HUES48 (cell line): ENCODE measurements around the gene RASSF5.

Source experiments
- H3K27ac ChIP-seq: one replicate; pipeline ENCODE4 v1.7.0; 2013; ENCODE audit warnings: low read depth, low read length, inconsistent platforms
- H3K27me3 ChIP-seq: 2 replicates; pipeline ENCODE4 v1.6.1; 2013; ENCODE audit warnings: mild to moderate bottlenecking, low read length; ENCODE audit not compliant: control insufficient read depth, insufficient read depth
- H3K36me3 ChIP-seq: 2 replicates; pipeline ENCODE4 v1.6.1; 2013; ENCODE audit warnings: low read length; ENCODE audit not compliant: control insufficient read depth, insufficient read depth
- H3K4me1 ChIP-seq: 2 replicates; pipeline ENCODE4 v1.6.1; 2013; ENCODE audit warnings: mild to moderate bottlenecking, low read length; ENCODE audit not compliant: control insufficient read depth, insufficient read depth
- H3K4me3 ChIP-seq: 2 replicates; pipeline ENCODE4 v1.5.1; 2013; ENCODE audit warnings: mild to moderate bottlenecking, low read depth, low read length
- H3K9ac ChIP-seq: 2 replicates; pipeline ENCODE4 v1.6.1; 2013; ENCODE audit warnings: mild to moderate bottlenecking, low read depth, low read length, moderate library complexity
- H3K9me3 ChIP-seq: 2 replicates; pipeline ENCODE4 v1.6.1; 2013; ENCODE audit warnings: low read length; ENCODE audit not compliant: control insufficient read depth, insufficient read depth

RASSF5 gene

DNA sequence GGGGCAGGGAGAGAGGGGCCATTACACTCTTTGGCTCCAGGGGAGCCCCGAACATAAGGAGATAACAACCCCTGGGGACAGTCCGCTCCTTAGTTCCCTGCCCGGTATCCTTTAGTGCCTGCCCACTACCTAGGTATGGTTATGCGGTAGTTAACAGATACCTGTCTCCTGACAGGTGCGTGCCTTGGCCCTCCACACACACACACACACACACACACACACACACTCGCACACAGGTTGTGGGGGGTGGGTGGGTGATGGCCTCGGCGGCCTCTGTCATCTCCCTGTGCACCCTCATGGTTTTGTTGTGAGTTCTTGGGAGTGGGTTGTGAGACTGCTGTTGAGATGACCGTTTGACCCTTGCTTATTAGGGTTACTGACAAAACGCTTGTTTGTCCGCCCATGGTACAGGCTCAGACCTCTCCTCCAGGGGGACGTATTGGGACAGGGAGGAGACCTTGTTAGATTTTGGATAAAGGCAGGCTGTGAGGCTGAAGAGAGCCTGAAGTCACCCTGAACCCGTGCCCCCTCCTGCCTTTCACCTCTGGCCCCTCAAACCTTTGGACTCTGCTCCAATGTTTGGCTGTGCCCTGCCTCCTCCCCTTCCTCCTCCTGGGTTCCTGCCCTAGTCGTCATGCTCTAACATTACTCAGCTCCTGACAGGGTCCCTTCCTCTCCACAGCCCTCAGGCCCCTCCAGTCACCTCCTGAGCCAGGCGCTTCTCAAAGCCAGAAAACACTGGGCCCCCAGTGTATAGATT is 979 bp downstream of the RASSF5 start:
- Histone ChIP-seq H3K4me1 (peaks cover 10% of the 10 kb centered on the region; the same call in 1 of the 2 replicates), H3K27ac (no peak overlapping the region), H3K36me3 (no peaks in the 10 kb centered on the region), H3K9me3 (no peaks in the 10 kb centered on the region), H3K4me3 (peak overlapping the region; percentile 66), H3K9ac (no peak overlapping the region), H3K27me3 (peaks cover 74% of the 10 kb centered on the region)

DNA sequence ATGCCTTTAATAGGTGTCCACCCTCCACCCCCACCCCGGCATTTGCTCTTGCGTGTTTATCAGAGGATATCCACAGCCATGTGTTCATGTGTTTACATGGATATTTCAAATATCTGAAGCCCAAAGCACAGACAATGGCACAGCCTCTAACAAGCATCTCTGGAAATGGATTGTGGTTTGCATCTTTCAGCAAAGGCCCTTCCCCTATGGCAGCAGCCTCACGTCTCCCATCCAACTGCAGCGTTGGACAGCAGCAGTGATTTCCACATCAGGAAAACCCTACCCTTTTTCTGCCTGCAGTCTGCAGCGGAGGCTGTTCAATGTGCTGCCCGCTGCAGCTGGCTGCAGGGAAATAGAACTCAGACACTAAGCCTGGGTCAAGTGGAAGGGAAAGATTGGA is 1.6 kb downstream of the RASSF5 start:
- H3K27me3 ChIP-seq: peaks cover 73% of the 10 kb centered on the region
- peaks cover 10% of the 10 kb centered on the region; the same call in 1 of the 2 replicates for H3K4me1 ChIP-seq
- H3K27ac ChIP-seq: no peak overlapping the region
- no peaks in the 10 kb centered on the region for H3K36me3 ChIP-seq
- H3K4me3 ChIP-seq: no peak overlapping the region
- no peak overlapping the region for H3K9ac ChIP-seq
- H3K9me3 ChIP-seq: no peaks in the 10 kb centered on the region

DNA sequence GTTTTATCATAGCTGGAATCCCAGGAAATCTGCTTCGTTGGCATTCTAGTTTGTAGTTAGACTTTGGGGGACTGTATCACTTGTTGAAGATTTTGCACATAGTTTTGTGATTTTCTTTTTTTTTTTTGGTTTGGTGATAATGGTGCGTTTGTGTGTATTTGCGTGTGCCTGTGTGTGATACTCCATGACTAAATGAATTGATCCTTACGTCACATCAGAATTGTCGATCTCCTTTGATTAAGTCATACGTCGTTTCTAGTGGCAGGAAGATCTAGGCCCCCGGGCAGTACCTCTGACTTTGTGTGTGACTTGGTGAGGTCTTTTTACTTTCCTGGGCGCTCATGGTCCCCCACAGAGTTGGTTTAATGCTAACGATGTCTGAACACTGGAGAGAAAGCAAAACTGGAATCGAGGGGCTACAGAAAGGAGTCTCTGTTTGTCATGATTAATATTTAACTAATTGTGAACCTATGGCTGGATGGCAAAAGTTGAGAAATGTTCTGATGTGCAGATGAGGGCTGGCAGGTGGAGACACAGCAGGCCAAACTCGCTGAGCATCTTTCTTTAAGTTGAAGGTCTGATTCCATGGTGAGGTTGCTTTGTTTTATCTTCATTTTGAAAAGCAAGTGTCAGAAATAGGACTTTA is 2.4 kb downstream of the RASSF5 start:
- no peak overlapping the region for H3K4me3 ChIP-seq
- no peaks in the 10 kb centered on the region for H3K9me3 ChIP-seq
- H3K36me3 ChIP-seq: no peaks in the 10 kb centered on the region
- no peak overlapping the region for H3K9ac ChIP-seq
- H3K27me3 ChIP-seq: peaks cover 68% of the 10 kb centered on the region
- H3K27ac ChIP-seq: no peak overlapping the region
- H3K4me1 ChIP-seq: peaks cover 10% of the 10 kb centered on the region; the same call in 1 of the 2 replicates

DNA sequence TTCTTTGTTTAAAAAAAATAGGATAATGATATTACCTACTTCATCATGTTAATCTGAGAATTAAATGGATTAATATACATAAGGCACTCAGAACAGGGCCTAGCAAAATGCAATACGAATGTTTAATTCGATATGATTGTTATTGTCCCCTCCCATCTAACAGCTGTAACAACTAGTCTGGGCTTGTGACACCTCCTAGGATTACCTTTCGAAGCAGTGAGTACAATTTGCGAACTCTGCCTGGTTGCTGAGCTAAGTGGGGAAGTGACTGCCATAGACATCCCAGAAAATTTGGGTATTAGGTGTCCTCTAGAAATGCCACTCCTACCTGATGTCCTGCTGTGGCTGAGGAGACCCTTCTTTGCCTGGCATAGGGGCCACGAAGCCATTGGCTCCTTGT is 3.0 kb downstream of the RASSF5 start:
- Histone ChIP-seq H3K27me3 (peaks cover 61% of the 10 kb centered on the region), H3K9ac (no peak overlapping the region), H3K9me3 (no peaks in the 10 kb centered on the region), H3K36me3 (no peaks in the 10 kb centered on the region), H3K4me3 (no peak overlapping the region), H3K27ac (no peak overlapping the region), H3K4me1 (peaks cover 10% of the 10 kb centered on the region; the same call in 1 of the 2 replicates)

DNA sequence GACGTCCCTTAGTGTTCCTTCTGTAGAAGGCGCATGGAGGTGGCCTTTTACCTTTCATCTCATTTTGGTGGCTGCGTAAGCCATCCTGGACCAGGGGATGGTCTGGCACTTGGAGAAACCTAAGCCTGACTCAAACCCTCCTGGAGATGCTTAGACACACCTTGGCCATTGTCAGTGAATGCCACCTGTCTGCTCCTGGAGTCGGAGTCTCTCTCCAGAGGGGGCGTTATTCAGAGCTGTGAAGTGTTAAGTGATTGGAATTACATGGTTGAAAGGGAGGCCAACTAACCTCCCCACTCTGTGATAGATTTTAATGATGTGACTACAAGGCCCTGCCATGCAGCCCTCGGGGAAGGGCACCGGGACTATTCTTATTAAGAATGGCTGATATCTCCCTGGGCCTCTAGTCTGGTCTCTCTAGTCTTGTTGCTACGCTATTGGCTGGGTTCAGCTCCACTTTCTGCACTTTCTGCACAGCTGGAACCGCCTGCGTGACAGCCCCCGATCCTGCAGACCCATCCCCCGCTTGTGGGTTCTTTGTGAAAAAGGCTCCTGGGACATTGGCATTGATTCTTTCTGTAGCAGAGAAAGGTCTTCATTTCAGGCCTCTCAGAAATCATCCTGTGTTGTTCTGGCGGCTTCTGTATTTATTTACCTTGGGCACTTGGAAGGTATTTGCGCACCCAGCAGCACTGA is 4.2 kb downstream of the RASSF5 start:
- H3K27me3 ChIP-seq: peaks cover 50% of the 10 kb centered on the region

DNA sequence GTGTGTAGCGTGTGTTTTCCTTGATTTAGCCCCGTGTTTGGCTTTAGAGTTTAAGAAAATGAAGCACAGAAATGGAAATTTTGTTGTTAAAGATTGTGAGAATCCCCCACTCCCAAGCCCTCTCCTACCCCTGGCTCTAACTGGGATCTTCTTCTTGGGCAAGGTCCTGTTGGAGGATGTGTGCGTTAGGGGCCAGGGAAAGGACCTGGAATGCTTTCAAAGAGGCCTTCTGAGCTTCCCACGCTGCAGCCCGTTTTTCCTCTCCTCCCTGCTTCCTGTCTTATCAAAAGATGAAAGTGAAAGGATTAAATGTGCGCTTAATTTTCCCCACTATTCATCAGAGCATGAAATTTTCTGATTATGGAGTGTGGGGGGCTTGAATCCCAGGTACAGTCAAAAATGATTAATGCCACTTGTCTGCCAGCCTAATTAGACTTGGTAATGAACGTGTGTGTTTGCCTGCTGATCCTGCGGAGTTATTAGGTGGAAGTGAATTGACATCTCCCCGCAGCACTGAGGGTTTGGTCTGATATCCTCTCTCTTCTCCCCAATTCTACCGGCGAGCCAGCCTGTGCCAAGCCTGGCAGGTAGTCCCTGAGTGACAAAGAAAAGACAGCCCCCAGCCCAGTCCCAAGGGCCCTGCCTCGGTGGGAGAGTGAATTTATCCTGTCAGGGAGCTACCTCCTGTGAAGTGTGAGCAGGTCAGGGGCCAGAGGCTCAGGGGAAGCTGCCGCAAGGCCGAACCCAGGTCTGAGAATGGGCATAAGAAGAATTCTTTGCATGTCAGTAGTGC is 4.9 kb downstream of the RASSF5 start:
- no peak overlapping the region for H3K4me3 ChIP-seq
- peaks cover 43% of the 10 kb centered on the region for H3K27me3 ChIP-seq
- no peak overlapping the region for H3K27ac ChIP-seq
- no peak overlapping the region for H3K9ac ChIP-seq
- H3K36me3 ChIP-seq: no peaks in the 10 kb centered on the region
- H3K4me1 ChIP-seq: peaks cover 10% of the 10 kb centered on the region; the same call in 1 of the 2 replicates
- H3K9me3 ChIP-seq: no peaks in the 10 kb centered on the region

More for the DNA sequence above, 4.2 kb downstream of the RASSF5 start:
- Histone ChIP-seq H3K9me3 (no peaks in the 10 kb centered on the region), H3K27ac (no peak overlapping the region), H3K4me3 (no peak overlapping the region), H3K36me3 (no peaks in the 10 kb centered on the region), H3K4me1 (peaks cover 10% of the 10 kb centered on the region; the same call in 1 of the 2 replicates), H3K9ac (no peak overlapping the region)

DNA sequence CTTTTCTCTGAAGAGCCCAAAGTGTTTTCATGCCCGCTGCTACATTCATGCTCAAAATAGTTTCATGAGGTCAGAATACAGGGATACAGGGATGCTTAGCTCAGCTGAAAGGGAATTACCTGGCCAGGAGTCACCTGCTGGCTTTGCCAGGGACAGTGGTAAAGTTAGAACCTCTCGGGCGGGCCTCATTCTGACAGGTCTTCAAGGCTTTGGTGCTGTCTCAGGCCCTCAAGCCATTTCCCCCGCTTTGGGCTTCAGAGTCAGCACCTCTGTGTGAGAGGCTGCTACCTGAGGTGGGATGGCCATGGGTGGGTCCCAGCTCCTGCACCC is 5.5 kb downstream of the RASSF5 start:
- peaks cover 10% of the 10 kb centered on the region; the same call in 1 of the 2 replicates for H3K4me1 ChIP-seq
- no peak overlapping the region for H3K27ac ChIP-seq
- no peaks in the 10 kb centered on the region for H3K36me3 ChIP-seq
- H3K9me3 ChIP-seq: no peaks in the 10 kb centered on the region
- H3K27me3 ChIP-seq: peaks cover 38% of the 10 kb centered on the region
- no peak overlapping the region for H3K9ac ChIP-seq
- H3K4me3 ChIP-seq: no peak overlapping the region

DNA sequence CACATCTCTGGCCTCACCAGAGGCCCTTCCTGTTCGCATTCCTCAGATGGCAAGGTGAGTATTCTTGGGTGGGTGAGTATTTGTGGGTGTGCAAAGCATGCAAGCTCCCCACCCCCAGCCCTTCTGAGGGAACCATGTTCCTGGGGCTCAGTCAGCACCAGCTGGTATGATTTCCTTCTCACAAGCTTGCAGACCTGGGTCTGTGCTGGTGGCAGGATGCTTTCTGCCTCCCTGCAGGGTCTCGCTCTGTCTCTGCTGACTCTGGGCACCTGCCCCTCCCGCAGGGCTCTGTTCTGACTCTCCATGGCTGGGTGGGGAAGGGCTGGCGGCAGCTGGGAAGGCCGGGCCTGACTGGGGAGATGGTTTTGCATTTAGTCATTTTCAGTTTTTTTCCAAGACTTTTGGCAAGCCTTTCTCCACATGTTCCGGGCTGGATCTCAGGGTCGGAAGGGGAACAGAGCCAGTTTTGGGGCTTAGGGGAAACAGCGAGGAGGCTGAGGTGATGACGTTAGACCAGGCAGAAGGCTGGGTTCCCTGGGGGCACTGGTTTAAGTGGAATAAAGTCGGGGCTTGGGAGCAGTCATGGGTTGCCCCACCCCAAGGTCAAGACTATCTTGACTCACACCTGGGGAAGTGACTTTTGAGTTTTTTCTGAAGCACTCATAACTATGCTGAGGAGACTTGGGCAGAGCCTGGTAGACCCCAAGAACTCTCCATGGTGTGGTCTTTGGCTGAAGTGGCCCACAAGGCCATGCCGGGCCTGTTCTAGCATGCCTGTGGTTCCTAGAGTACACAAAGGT is 6.2 kb downstream of the RASSF5 start:
- H3K4me3 ChIP-seq: no peak overlapping the region
- no peaks in the 10 kb centered on the region for H3K9me3 ChIP-seq
- no peak overlapping the region for H3K9ac ChIP-seq
- H3K27ac ChIP-seq: no peak overlapping the region
- H3K27me3 ChIP-seq: peaks cover 31% of the 10 kb centered on the region
- H3K4me1 ChIP-seq: peaks cover 10% of the 10 kb centered on the region; the same call in 1 of the 2 replicates
- no peaks in the 10 kb centered on the region for H3K36me3 ChIP-seq

DNA sequence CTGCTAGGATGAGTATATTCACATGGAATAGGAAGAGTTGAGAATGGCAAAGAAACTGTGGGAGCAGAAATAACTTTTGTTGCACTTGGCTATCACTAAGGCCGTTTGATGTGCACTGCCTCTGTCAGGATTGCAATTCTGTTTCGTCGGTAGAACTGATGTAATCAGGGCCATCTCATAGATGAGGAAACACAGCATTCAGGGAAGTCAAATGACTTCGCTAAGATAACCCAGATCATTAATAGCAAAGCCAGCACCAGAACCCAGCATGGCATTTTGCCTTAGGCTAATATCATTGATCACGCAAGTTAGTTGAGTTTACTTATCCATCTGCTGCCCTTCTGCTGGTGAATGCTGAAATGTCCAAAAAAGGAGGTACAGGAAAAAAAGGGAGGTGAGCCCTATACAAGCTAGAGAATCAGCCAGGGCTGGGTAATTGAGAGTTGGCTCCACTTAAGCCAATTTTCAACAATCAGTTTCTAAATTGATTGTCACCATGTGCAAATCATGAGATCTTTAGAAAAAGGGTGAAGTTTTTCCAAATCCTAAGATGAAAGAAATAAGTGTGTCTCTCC is 7.6 kb downstream of the RASSF5 start:
- no peaks in the 10 kb centered on the region for H3K9me3 ChIP-seq
- H3K36me3 ChIP-seq: no peaks in the 10 kb centered on the region
- H3K4me3 ChIP-seq: no peak overlapping the region
- peaks cover 10% of the 10 kb centered on the region; the same call in 1 of the 2 replicates for H3K4me1 ChIP-seq
- peaks cover 17% of the 10 kb centered on the region for H3K27me3 ChIP-seq
- H3K9ac ChIP-seq: no peak overlapping the region
- no peak overlapping the region for H3K27ac ChIP-seq

DNA sequence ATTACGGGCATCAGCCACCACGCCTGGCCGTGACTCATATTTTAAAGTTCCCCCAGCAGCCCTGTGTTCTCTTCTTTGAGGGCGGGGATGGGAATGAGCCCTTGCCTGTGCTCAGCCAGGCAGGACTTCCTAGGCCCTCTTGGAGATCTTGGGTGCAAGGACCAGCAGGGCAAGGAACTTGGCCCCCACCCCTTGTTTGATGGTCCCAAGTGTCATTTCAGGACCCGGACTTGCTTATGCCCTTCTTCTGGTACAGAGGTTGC is 9.3 kb downstream of the RASSF5 start:
- Histone ChIP-seq H3K4me3 (no peak overlapping the region), H3K27ac (no peak overlapping the region), H3K4me1 (peaks cover 5% of the 10 kb centered on the region; the same call in 1 of the 2 replicates), H3K9ac (no peak overlapping the region), H3K27me3 (no peaks in the 10 kb centered on the region; the same call in 1 of the 2 replicates), H3K36me3 (no peaks in the 10 kb centered on the region), H3K9me3 (no peaks in the 10 kb centered on the region)
